Spinal cord (tissue), 10 donors: ENCODE measurements around the gene PYGB. TPM values are rescaled to one million over a fixed set of nuclear protein-coding genes. Genes with fewer than 3 reads are reported as not detected.

Experiments
- DNase-seq, 6 donors: peaks; one replicate each; pipeline versions ENCODE4 v3.0.0 to v3.0.0-alpha.2; 2013 to 2015; ENCODE audit warnings: low spot score in 6 of 6, low read depth in 4 of 6
- H3K27ac ChIP-seq: one replicate; pipeline ENCODE4 v1.5.1; 2013; ENCODE audit warnings: low read depth, low read length, control low read depth
- H3K27me3 ChIP-seq: one replicate; pipeline ENCODE4 v1.6.1; 2013; ENCODE audit warnings: low read length; ENCODE audit not compliant: control insufficient read depth, insufficient read depth
- H3K36me3 ChIP-seq: one replicate; pipeline ENCODE4 v1.6.1; 2013; ENCODE audit warnings: low read length; ENCODE audit not compliant: control insufficient read depth, insufficient read depth
- H3K4me1 ChIP-seq: one replicate; pipeline ENCODE4 v1.6.1; 2013; ENCODE audit warnings: low read length; ENCODE audit not compliant: control insufficient read depth, insufficient read depth
- H3K4me3 ChIP-seq: one replicate; pipeline ENCODE4 v1.5.1; 2013; ENCODE audit warnings: low read depth, low read length, control low read depth
- H3K9me3 ChIP-seq: one replicate; pipeline ENCODE4 v1.6.1; 2013; ENCODE audit warnings: low read length; ENCODE audit not compliant: control insufficient read depth, insufficient read depth
- WGBS: methylation state at CpG from one replicate; pipeline ENCODE4 v1.1.5; 2013; ENCODE audit warnings: missing lambda C conversion rate; ENCODE audit not compliant: insufficient coverage; 5-methylcytosine and 5-hydroxymethylcytosine counted together
- polyA plus RNA-seq, 2 donors: library from polyadenylated mRNA; unstranded; fragments of 120-200 nt; gene quantifications; one replicate each; pipeline ENCODE4 v1.2.1, GENCODE V29; 2013; ENCODE audit not compliant: insufficient read length in 2 of 2
- total RNA-seq, 2 donors: library from RNA; depleted of rRNA in 1 of 2; stranded (reverse); fragments of 120-200 nt in 1 of 2; fragments of >200 nt in 1 of 2; gene quantifications; one replicate each; pipeline versions ENCODE4 v1.2.3 to v1.2.4, GENCODE V29; 2013 to 2014
- donor health status: healthy.

PYGB gene
- total and polyA plus RNA-seq, 4 donors: 71.4 to 122 (median 97.3) TPM

DNA sequence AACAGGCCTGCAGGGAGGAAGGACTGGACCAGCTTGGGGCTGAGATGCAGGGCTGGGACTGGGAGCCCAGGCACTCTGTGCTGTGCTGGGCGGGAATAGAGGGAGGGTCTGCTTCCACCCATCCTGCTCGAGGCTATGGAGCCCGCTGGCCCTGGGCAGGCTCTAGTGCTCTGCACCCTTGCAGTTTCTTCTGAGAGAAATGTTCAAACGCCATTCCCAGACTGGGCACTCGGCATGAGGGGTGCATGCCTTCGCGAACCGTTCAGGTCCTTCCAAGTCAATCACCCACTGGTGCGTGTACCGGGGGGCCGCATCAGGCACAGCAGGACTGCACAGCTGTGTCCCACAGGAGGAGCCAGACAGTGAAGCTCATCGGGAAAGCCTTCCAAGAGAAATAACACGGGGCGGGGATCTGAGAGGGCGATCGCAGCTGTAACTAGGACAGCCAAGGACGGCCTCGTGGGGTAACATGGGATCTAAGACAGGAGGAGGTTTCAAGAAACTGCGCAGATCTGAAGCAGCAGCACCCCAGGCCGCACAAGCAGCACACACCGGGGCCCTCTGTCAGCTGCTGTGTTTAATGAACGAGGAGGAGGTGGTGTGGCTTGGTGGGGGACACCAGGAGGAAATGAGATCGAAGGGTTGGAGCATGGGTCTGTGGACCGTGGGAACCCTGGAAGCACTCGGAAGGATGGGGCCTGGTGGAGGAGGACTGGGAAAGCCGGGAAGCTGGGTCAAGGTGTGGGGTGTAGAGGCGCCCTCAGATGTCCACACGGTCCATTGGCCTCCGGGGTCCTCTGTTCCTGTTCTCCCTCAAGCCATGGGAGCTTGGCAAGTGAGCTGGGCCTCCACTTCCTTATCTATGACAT is 26.1 kb upstream of the PYGB start:
- H3K36me3 ChIP-seq: peaks cover 95% of the 10 kb centered on the region

DNA sequence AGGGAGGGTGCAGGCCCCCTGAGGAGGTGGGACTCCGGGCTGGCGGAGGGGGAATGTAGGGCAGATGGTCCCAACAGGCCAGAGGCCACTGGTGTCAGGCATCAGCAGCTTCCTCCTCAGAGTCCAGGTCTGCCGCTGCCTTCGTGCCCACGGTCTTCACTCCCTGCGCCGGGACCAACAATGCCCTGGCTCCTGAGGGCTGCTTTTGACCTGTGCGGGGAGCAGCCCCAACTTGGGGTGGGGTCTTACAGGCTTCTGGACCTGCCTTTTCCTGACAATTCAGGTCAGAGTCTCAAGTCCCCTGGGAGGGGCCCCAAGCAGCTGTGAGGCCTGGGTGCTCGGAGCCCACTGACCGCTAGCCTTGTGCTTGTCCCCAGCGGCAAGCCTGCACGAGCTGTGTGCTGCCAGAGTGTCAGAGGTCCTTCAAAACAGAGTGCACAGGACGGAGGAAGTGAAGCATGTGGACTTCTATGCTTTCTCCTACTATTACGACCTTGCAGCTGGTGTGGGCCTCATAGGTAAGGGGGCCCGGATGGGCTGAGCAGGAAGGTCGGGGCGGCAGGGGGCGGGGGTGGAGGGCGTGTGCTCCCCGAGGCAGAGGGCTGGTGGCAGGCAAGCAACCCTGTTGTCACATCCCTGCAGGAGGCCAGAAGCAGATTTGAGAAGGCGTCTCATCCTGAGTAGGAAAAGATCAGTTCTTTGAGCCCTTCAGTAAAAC is 25.3 kb upstream of the PYGB start:
- 73% methylated on average over 19 of the region's 21 CpGs for WGBS
- Histone ChIP-seq H3K4me3 (no peak overlapping the region), H3K9me3 (no peaks in the 10 kb centered on the region), H3K27me3 (no peaks in the 10 kb centered on the region), H3K4me1 (peaks cover 20% of the 10 kb centered on the region), H3K36me3 (peaks cover 91% of the 10 kb centered on the region), H3K27ac (no peak overlapping the region)
- DNase-seq: no peak

More for the DNA sequence above, 26.1 kb upstream of the PYGB start:
- no peaks in the 10 kb centered on the region for H3K9me3 ChIP-seq
- no peak overlapping the region for H3K4me3 ChIP-seq
- DNase-seq: no peak
- H3K4me1 ChIP-seq: peaks cover 16% of the 10 kb centered on the region
- WGBS: 90% methylated on average over 25 of the region's 29 CpGs
- no peaks in the 10 kb centered on the region for H3K27me3 ChIP-seq
- H3K27ac ChIP-seq: no peak overlapping the region

DNA sequence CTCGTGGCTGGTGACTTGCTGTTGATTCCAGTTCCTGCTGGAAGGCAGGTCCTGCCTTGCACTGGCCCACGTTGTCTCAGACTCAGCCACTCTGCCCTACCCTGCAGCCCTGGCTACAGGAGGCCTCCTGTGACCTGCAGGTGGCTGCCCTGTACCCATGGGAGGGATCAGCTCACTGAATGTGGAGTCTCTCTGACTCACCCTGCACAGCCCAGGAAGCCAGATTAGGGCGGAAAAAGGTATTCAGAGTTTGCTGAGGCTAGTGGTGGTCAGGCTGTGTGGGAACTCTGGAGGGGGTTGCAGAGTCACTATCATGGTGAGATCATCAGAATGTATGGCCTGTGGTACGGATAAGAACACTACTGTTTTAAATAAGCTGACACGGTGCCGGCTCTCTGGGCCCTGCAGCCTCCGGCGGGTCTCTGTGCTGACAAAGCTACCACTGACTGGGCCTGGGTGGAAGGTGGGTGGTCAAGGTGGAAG is 24.7 kb upstream of the PYGB start:
- Histone ChIP-seq H3K4me1 (peaks cover 20% of the 10 kb centered on the region), H3K27ac (no peak overlapping the region), H3K36me3 (peaks cover 85% of the 10 kb centered on the region), H3K9me3 (no peaks in the 10 kb centered on the region), H3K27me3 (no peaks in the 10 kb centered on the region), H3K4me3 (no peak overlapping the region)
- WGBS: 50% methylated on average over 3 of the region's 8 CpGs
- no peak for DNase-seq

GRCh38 chr20:25223765-25224720 is 23.8 kb upstream of the PYGB start:
- H3K9me3 ChIP-seq: no peaks in the 10 kb centered on the region
- H3K27me3 ChIP-seq: no peaks in the 10 kb centered on the region
- WGBS: 95% methylated on average over 22 of the region's 24 CpGs
- H3K4me3 ChIP-seq: no peak overlapping the region
- H3K27ac ChIP-seq: no peak overlapping the region
- H3K4me1 ChIP-seq: peaks cover 20% of the 10 kb centered on the region
- peaks cover 77% of the 10 kb centered on the region for H3K36me3 ChIP-seq
- no peak for DNase-seq

DNA sequence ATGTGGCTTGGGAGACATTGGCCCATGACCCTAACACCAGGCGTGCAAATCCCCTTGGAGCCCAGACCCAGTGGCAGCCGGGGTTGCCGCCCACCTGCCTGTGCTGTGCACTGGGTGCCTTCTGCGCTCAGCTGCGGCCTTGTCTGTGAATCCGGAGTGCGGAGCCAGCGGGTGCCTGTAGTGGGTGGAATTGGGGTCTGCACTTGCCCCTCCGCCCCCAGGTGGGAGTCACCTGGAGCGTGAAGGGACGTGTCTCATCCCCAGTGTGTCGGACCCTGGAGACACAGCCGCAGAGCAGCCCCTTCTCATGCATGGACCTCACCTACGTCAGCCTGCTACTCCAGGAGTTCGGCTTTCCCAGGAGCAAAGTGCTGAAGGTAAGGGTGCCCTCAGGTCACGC is 22.9 kb upstream of the PYGB start:
- DNase-seq: no peak
- 95% methylated on average over 16 of the region's 16 CpGs for WGBS
- no peak overlapping the region for H3K4me3 ChIP-seq
- no peaks in the 10 kb centered on the region for H3K27me3 ChIP-seq
- H3K36me3 ChIP-seq: peaks cover 68% of the 10 kb centered on the region
- H3K27ac ChIP-seq: no peak overlapping the region
- H3K9me3 ChIP-seq: no peaks in the 10 kb centered on the region
- H3K4me1 ChIP-seq: peaks cover 20% of the 10 kb centered on the region

DNA sequence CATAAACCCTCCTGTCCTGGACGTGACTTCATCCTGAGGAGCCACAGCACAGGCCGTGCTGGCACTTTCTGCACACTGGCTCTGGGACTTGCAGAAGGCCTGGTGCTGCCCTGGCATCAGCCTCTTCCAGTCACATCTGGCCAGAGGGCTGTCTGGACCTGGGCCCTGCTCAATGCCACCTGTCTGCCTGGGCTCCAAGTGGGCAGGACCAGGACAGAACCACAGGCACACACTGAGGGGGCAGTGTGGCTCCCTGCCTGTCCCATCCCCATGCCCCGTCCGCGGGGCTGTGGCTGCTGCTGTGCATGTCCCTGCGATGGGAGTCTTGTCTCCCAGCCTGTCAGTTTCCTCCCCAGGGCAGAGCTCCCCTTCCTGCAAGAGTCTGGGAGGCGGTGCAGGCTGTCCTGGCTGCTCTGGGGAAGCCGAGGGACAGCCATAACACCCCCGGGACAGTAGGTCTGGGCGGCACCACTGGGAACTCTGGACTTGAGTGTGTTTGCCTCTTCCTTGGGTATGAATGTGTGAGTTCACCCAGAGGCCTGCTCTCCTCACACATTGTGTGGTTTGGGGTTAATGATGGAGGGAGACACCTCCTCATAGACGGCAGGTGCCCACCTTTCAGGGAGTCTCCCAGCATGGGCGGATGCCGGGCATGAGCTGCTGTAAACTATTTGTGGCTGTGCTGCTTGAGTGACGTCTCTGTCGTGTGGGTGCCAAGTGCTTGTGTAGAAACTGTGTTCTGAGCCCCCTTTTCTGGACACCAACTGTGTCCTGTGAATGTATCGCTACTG is 22.0 kb upstream of the PYGB start:
- peaks cover 12% of the 10 kb centered on the region for H3K4me1 ChIP-seq
- peaks cover 59% of the 10 kb centered on the region for H3K36me3 ChIP-seq
- DNase-seq: no peak
- no peaks in the 10 kb centered on the region for H3K27me3 ChIP-seq
- H3K4me3 ChIP-seq: no peak overlapping the region
- H3K9me3 ChIP-seq: no peaks in the 10 kb centered on the region
- H3K27ac ChIP-seq: no peak overlapping the region
- WGBS: 95% methylated on average over 14 of the region's 16 CpGs

DNA sequence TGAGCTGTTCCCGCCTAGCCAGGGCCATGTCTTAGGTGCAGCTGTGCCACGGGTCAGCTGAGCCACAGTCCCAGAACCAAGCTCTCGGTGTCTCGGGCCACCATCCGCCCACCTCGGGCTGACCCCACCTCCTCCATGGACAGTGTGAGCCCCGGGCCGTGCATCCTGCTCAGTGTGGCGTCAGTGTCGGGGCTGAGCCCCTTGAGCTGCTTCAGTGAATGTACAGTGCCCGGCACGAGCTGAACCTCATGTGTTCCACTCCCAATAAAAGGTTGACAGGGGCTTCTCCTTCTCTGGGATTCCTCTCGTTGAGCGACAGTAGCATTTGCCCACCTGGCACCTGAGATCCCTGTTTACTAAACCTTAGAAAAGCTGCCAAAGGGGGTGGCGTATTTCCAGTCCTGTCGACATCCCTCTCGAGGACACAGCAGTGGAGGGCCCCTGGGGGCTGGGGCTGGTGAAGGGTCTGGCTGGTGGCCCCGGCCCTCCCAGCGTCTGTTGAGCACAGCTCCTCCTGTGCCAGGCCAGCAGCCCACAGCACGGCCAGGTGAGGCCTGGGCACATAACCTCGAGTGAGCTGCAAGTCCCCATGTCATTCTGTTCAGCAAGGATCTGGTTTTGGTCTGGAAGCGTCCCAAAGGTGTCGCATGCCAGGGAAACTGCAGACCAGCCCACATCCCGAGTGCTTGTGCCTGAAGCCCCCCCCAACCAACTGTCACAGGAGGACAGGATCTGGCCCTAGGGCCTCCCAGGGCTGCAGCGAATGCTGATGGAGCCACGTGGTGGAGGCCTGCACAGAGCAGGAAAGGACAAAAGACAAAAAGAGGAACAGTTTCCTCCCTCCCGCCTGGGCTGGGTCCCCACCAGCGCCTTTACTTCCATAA is 21.2 kb upstream of the PYGB start:
- DNase-seq: no peak
- Histone ChIP-seq H3K9me3 (no peaks in the 10 kb centered on the region), H3K4me1 (peaks cover 12% of the 10 kb centered on the region), H3K27me3 (no peaks in the 10 kb centered on the region), H3K4me3 (no peak overlapping the region), H3K27ac (no peak overlapping the region), H3K36me3 (peaks cover 50% of the 10 kb centered on the region)
- 75% methylated on average over 26 of the region's 28 CpGs for WGBS

DNA sequence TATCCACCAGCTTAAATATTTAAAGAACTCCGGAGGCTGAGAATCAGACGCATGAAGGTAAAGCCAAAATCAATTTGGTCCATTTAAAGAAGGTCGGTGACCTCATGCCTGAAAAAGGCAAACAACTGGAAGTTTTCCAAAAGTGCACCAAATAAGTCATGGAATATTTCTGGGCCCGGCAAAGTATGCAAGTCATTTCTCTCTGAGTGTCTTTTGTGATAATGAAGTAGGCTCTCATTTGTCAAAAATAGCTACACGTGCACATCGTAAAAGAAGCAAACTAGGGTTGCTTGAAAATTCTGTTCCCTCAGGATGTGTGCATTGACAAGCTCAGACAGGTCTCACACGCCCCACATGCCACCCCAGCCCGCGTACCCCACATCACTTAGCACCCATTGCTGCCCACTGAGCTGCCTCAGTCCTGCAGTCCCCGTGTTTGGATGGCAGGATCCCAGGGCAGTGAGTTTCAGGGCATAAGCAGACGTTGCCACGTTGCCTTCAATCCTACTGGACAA is 20.5 kb upstream of the PYGB start:
- WGBS: 81% methylated on average over 6 of the region's 12 CpGs

More for the DNA sequence above, 20.5 kb upstream of the PYGB start:
- Histone ChIP-seq H3K4me3 (no peak overlapping the region), H3K9me3 (no peaks in the 10 kb centered on the region), H3K36me3 (peaks cover 43% of the 10 kb centered on the region), H3K4me1 (peaks cover 8% of the 10 kb centered on the region), H3K27me3 (no peaks in the 10 kb centered on the region), H3K27ac (no peak overlapping the region)
- DNase-seq: no peak
